SK-N-SH treated with all-trans-retinoic acid at 6 μM for 48 hours (cell line): ENCODE results near the gene RUSC2.

ENCODE experiments used
- ATAC-seq: fragments of 200-7000 bp; cut with Tn5 transposase; 3 replicates; pipeline ENCODE4 v1.9.1; 2020; ENCODE audit warnings: mild to moderate bottlenecking, moderate library complexity
- ARNTL ChIP-seq: fragments of 450-650 bp; formaldehyde crosslinking; IDR thresholded peaks from 2 replicates; pipeline ENCODE4 v1.5.0; 2020; ENCODE audit warnings: low read depth, mild to moderate bottlenecking, moderate library complexity, borderline replicate concordance
- BACH2 ChIP-seq: fragments of 250-450 bp; sonication (Bioruptor Pico); IDR thresholded peaks from 2 replicates; pipeline ENCODE4 v1.9.0; 2021; ENCODE audit warnings: mild to moderate bottlenecking, borderline replicate concordance
- CREB5 ChIP-seq: fragments of 250-450 bp; sonication (Bioruptor Pico); IDR thresholded peaks from 2 replicates; pipeline ENCODE4 v1.5.1; 2020; ENCODE audit warnings: low read depth, mild to moderate bottlenecking, moderate library complexity
- CSDC2 ChIP-seq: fragments of 250-450 bp; sonication (Bioruptor Pico); IDR thresholded peaks from 2 replicates; pipeline ENCODE4 v1.5.0; 2020; ENCODE audit warnings: mild to moderate bottlenecking, moderate library complexity
- CSRNP3 ChIP-seq: fragments of 250-450 bp; sonication (Bioruptor Pico); IDR thresholded peaks from 2 replicates; pipeline ENCODE4 v1.5.1; 2021; ENCODE audit warnings: mild to moderate bottlenecking, moderate library complexity
- ESRRG ChIP-seq: fragments of 250-450 bp; sonication (Bioruptor Pico); IDR thresholded peaks from 2 replicates; pipeline ENCODE4 v1.6.1; 2021; ENCODE audit warnings: mild to moderate bottlenecking
- GLIS3 ChIP-seq: fragments of 250-450 bp; sonication (Bioruptor Pico); IDR thresholded peaks from 2 replicates; pipeline ENCODE4 v1.5.0; 2020; ENCODE audit warnings: mild to moderate bottlenecking, moderate library complexity
- ISL1 ChIP-seq: fragments of 250-450 bp; sonication (Bioruptor Pico); IDR thresholded peaks from 2 replicates; pipeline ENCODE4 v2.1.2; 2022; ENCODE audit warnings: mild to moderate bottlenecking, moderate library complexity
- PATZ1 ChIP-seq: fragments of 250-450 bp; sonication (Bioruptor Pico); IDR thresholded peaks from 2 replicates; pipeline ENCODE4 v1.8.0; 2020; ENCODE audit warnings: mild to moderate bottlenecking, moderate library complexity, borderline replicate concordance
- POU6F1 ChIP-seq: fragments of 250-450 bp; sonication (Bioruptor Pico); IDR thresholded peaks from 2 replicates; pipeline ENCODE4 v1.8.0; 2021; ENCODE audit warnings: low read depth, mild to moderate bottlenecking, moderate library complexity, borderline replicate concordance
- PPARA ChIP-seq: fragments of 250-450 bp; sonication (Bioruptor Pico); IDR thresholded peaks from 2 replicates; pipeline ENCODE4 v1.5.0; 2020; ENCODE audit warnings: mild to moderate bottlenecking, borderline replicate concordance
- RARB ChIP-seq: fragments of 250-450 bp; sonication (Bioruptor Pico); IDR thresholded peaks from 2 replicates; pipeline ENCODE4 v1.8.0; 2021; ENCODE audit warnings: mild to moderate bottlenecking, moderate library complexity
- SNAI2 ChIP-seq: fragments of 250-450 bp; sonication (Bioruptor Pico); IDR thresholded peaks from 2 replicates; pipeline ENCODE4 v1.5.0; 2020; ENCODE audit warnings: mild to moderate bottlenecking, moderate library complexity
- TOX ChIP-seq: fragments of 250-450 bp; sonication (Bioruptor Pico); IDR thresholded peaks from 2 replicates; pipeline ENCODE4 v1.8.0; 2021; ENCODE audit warnings: mild to moderate bottlenecking, moderate library complexity, borderline replicate concordance
- TSHZ2 ChIP-seq: fragments of 250-450 bp; sonication (Bioruptor Pico); IDR thresholded peaks from 2 replicates; pipeline ENCODE4 v1.5.0; 2020; ENCODE audit warnings: mild to moderate bottlenecking, moderate library complexity
- ZC3H10 ChIP-seq: fragments of 250-450 bp; sonication (Bioruptor Pico); IDR thresholded peaks from 2 replicates; pipeline ENCODE4 v1.5.1; 2021; ENCODE audit warnings: mild to moderate bottlenecking, moderate library complexity
- ZFP3 ChIP-seq: fragments of 250-450 bp; sonication (Bioruptor Pico); IDR thresholded peaks from 2 replicates; pipeline ENCODE4 v1.5.0; 2020; ENCODE audit warnings: mild to moderate bottlenecking, moderate library complexity
- ZFP30 ChIP-seq: fragments of 450-650 bp; formaldehyde crosslinking; IDR thresholded peaks from 2 replicates; pipeline ENCODE4 v1.5.0; 2022; ENCODE audit warnings: mild to moderate bottlenecking, moderate library complexity
- ZNF565 ChIP-seq: fragments of 450-650 bp; formaldehyde crosslinking; conservative IDR thresholded peaks from 2 replicates; pipeline ENCODE4 v1.5.0; 2020; ENCODE audit warnings: low read depth, mild to moderate bottlenecking, moderate library complexity
- ZNF70 ChIP-seq: fragments of 450-650 bp; formaldehyde crosslinking; IDR thresholded peaks from 2 replicates; pipeline ENCODE4 v1.5.0; 2020; ENCODE audit warnings: mild to moderate bottlenecking, moderate library complexity
- ZNF8 ChIP-seq: fragments of 450-650 bp; formaldehyde crosslinking; IDR thresholded peaks from 2 replicates; pipeline ENCODE4 v1.5.0; 2020; ENCODE audit warnings: mild to moderate bottlenecking, moderate library complexity

RUSC2 gene

GRCh38 chr9:35487081-35487480, 2.8 kb upstream of the RUSC2 start:
- no peak for ATAC-seq
- TF ChIP-seq POU6F1 (CRISPR knock-in tag) (no peak), BACH2 (CRISPR knock-in tag) (no peak), CSDC2 (no peak), TSHZ2 (no peak), TOX (CRISPR knock-in tag) (no peak), PPARA (CRISPR knock-in tag) (no peak), PATZ1 (no peak), ESRRG (CRISPR knock-in tag) (no peak), ZFP30 (CRISPR knock-in tag) (no peak), CREB5 (CRISPR knock-in tag) (no peak), SNAI2 (CRISPR knock-in tag) (no peak)

GRCh38 chr9:35488021-35488420, 1.9 kb upstream of the RUSC2 start:
- no peak for TF ChIP-seq BACH2 (CRISPR knock-in tag)
- no peak for TF ChIP-seq POU6F1 (CRISPR knock-in tag)
- TF ChIP-seq ZC3H10 (CRISPR knock-in tag): no peak
- TF ChIP-seq CSRNP3 (CRISPR knock-in tag): no peak
- TF ChIP-seq TOX (CRISPR knock-in tag): no peak
- TF ChIP-seq RARB (CRISPR knock-in tag): no peak
- no peak for TF ChIP-seq ZNF70 (CRISPR knock-in tag)
- no peak for TF ChIP-seq ZNF565 (CRISPR knock-in tag)
- TF ChIP-seq ZNF8 (CRISPR knock-in tag): no peak
- TF ChIP-seq ZFP3: no peak
- TF ChIP-seq PPARA (CRISPR knock-in tag): no peak
- TF ChIP-seq ISL1 (CRISPR knock-in tag): no peak
- TF ChIP-seq ARNTL: no peak
- TF ChIP-seq GLIS3 (CRISPR knock-in tag): no peak
- no peak for ATAC-seq
